Thyroid gland (tissue), 4 donors: ENCODE data around the gene FXYD5.

Source experiments
- POLR2A ChIP-seq, 2 donors: fragments of 450-650 bp; IDR thresholded peaks; one replicate each; pipeline ENCODE4 v1.6.1; 2017; ENCODE audit warnings: antibody characterized with exemption in 2 of 2, mild to moderate bottlenecking in 2 of 2, moderate library complexity in 1 of 2
- TF ChIP-seq, protein P1 (sequence below), 6 experiments: fragments of 200-600 bp in 3 of 6; fragments of 450-650 bp in 3 of 6; sonication (generic) in 3 of 6; IDR thresholded peaks; one replicate each; pipeline ENCODE4 v1.5.1; 2016 to 2019; ENCODE audit warnings: antibody characterized with exemption in 6 of 6, mild to moderate bottlenecking in 2 of 6, inconsistent platforms in 1 of 6, moderate library complexity in 1 of 6

DNA sequence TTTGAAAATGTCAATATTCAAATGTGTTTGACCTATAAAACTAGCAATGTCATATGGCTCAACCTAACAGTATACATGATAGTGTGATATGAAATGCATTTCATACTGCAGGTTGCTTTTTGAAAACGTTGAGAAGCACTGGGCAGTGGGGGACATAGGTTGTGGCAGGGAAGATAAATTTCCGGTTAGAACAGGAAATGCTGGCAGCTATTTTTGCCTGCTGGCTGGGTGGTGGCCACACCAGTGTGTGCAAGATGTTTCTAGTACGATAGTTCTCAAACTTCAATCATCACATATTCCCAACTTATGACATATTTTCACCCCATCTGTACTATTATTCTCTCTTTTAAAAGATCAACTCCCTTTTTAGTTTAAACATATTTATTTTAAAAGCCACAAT is 17.2 kb downstream of the FXYD5 start:
- TF ChIP-seq, protein P1, sequence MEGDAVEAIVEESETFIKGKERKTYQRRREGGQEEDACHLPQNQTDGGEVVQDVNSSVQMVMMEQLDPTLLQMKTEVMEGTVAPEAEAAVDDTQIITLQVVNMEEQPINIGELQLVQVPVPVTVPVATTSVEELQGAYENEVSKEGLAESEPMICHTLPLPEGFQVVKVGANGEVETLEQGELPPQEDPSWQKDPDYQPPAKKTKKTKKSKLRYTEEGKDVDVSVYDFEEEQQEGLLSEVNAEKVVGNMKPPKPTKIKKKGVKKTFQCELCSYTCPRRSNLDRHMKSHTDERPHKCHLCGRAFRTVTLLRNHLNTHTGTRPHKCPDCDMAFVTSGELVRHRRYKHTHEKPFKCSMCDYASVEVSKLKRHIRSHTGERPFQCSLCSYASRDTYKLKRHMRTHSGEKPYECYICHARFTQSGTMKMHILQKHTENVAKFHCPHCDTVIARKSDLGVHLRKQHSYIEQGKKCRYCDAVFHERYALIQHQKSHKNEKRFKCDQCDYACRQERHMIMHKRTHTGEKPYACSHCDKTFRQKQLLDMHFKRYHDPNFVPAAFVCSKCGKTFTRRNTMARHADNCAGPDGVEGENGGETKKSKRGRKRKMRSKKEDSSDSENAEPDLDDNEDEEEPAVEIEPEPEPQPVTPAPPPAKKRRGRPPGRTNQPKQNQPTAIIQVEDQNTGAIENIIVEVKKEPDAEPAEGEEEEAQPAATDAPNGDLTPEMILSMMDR (IDR thresholded peaks at IDR 0.05): no peak
- TF ChIP-seq POLR2A (IDR thresholded peaks at IDR 0.05): no peak
